Epithelial cell of umbilical artery (primary cell): ENCODE measurements around the gene CNTN6. TPM values are rescaled to one million over a fixed set of nuclear protein-coding genes. Genes with fewer than 3 reads are reported as not detected.

Experiments
- total RNA-seq: library from RNA; depleted of rRNA; stranded (reverse); fragments of >200 nt; gene quantifications from 2 replicates; pipeline ENCODE4 v1.2.3, GENCODE V29; 2014

Gene CNTN6
- not detected in 2 replicates for total RNA-seq

DNA sequence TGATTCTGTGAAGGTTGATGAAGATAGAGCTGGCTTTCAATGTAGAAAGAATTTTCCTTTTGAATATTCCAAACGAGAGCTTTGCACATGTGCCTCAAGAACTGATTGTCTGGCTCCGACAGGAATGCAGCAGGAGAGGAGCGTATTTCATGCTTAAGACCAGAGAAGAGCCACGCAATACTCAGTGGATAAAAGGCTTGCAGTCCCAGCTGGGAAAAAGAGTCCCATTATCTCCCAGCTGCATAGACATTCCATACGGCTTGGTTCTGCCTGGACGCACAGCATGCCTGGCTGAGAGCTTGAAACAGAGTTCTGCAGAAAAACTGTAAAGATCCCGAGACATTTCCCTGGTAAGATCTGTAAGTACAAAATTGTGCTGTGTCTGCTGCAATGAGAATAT is at the start of gene CNTN6:
CNTN6 (plus strand) TSS at position 254 of the 400 bp plus-strand sequence. CDS start 54,985 bp downstream, outside the sequence.

